SK-N-SH (cell line): ENCODE data around the gene C11orf58. TPM values are rescaled to one million over a fixed set of nuclear protein-coding genes. Genes with fewer than 3 reads are reported as not detected.

Source experiments
- CTCF ChIA-PET: fragments of 300-600, 350-600 bp; formaldehyde crosslinking; extraction: SDS; loops from one replicate; lab custom pipeline; 2021; lab: Yijun Ruan, JAX
- POLR2A ChIA-PET: fragments of 350-600 bp; sonication (Branson Sonifier 250); formaldehyde crosslinking; extraction: SDS; loops from one replicate; lab custom pipeline; 2020; ENCODE audit warnings: antibody characterized with exemption, inconsistent platforms; lab: Yijun Ruan, JAX
- DNase-seq: peaks from one replicate; pipeline ENCODE4 v3.0.0; 2012
- H2AFZ ChIP-seq: fragments of 200-600 bp; sonication (generic); 2 replicates; pipeline ENCODE4 v1.8.1; 2016; ENCODE audit warnings: antibody characterized with exemption, mild to moderate bottlenecking, low read depth
- H3F3A ChIP-seq: fragments of 200-600 bp; sonication (generic); replicated peaks from 2 replicates; pipeline ENCODE3; 2016; ENCODE audit warnings: antibody characterized with exemption, mild to moderate bottlenecking; ENCODE audit not compliant: insufficient read depth
- H3K27ac ChIP-seq, 2 experiments: fragments of 200-500 bp in 1 of 2; fragments of 200-600 bp in 1 of 2; sonication (Bioruptor generic) in 1 of 2; sonication (generic), shearing (Covaris generic) in 1 of 2; 2 replicates each; pipeline versions ENCODE4 v1.5.1 to v1.6.1; 2014 to 2016; ENCODE audit warnings: low read depth in 2 of 2, inconsistent platforms in 1 of 2, low read length in 1 of 2, mild to moderate bottlenecking in 1 of 2, mixed read lengths in 1 of 2
- H3K27me3 ChIP-seq: fragments of 200-600 bp; sonication (generic), shearing (Covaris generic); 2 replicates; pipeline ENCODE4 v1.6.1; 2016; ENCODE audit warnings: mixed run types; ENCODE audit not compliant: insufficient read depth
- H3K36me3 ChIP-seq, 2 experiments: fragments of 200-500 bp in 1 of 2; fragments of 200-600 bp in 1 of 2; sonication (Bioruptor generic) in 1 of 2; sonication (generic) in 1 of 2; replicated peaks in 1 of 2; 2 replicates each; pipeline versions ENCODE3 to v1.5.1; 2014 to 2016; ENCODE audit warnings: low read length in 1 of 2, mild to moderate bottlenecking in 1 of 2; ENCODE audit not compliant: insufficient read depth in 2 of 2, control insufficient read depth in 1 of 2
- H3K4me1 ChIP-seq, 2 experiments: fragments of 200-500 bp in 1 of 2; fragments of 200-600 bp in 1 of 2; sonication (Bioruptor generic) in 1 of 2; sonication (generic), shearing (Covaris generic) in 1 of 2; 2 replicates each; pipeline versions ENCODE4 v1.5.1 to v1.6.1; 2014 to 2016; ENCODE audit warnings: low read depth in 1 of 2, low read length in 1 of 2, mixed run types in 1 of 2; ENCODE audit not compliant: insufficient read depth in 2 of 2, control insufficient read depth in 1 of 2
- H3K4me2 ChIP-seq: fragments of 200-600 bp; sonication (generic), shearing (Covaris generic); 2 replicates; pipeline ENCODE4 v1.6.1; 2017; ENCODE audit warnings: mixed run types
- H3K4me3 ChIP-seq, 2 experiments: fragments of 200-500 bp in 1 of 2; fragments of 200-600 bp in 1 of 2; sonication (Bioruptor generic) in 1 of 2; sonication (generic), shearing (Covaris generic) in 1 of 2; 2 replicates each; pipeline versions ENCODE4 v1.5.1 to v1.8.1; 2014 to 2016; ENCODE audit warnings: low read depth in 2 of 2, inconsistent platforms in 1 of 2, low read length in 1 of 2, mild to moderate bottlenecking in 1 of 2, mixed read lengths in 1 of 2, moderate library complexity in 1 of 2
- H3K79me2 ChIP-seq: fragments of 200-600 bp; sonication (generic); 2 replicates; pipeline ENCODE4 v1.8.1; 2017; ENCODE audit warnings: mild to moderate bottlenecking; ENCODE audit not compliant: insufficient read depth
- H3K9ac ChIP-seq: fragments of 200-600 bp; sonication (generic); 2 replicates; pipeline ENCODE4 v1.6.1; 2017; ENCODE audit warnings: mixed run types
- H3K9me2 ChIP-seq: fragments of 200-600 bp; sonication (generic); 2 replicates; pipeline ENCODE4 v1.6.1; 2017; ENCODE audit warnings: mixed run types
- H3K9me3 ChIP-seq: fragments of 200-600 bp; sonication (generic); 2 replicates; pipeline ENCODE4 v1.6.1; 2017; ENCODE audit warnings: mixed run types, mild to moderate bottlenecking, moderate library complexity
- H4K20me1 ChIP-seq: fragments of 200-600 bp; sonication (generic); 2 replicates; pipeline ENCODE4 v1.6.1; 2017; ENCODE audit warnings: mild to moderate bottlenecking, mixed run types; ENCODE audit not compliant: insufficient read depth
- CHD2 ChIP-seq: fragments of 150-350 bp; IDR thresholded peaks from 2 replicates; pipeline ENCODE4 v1.6.1; 2018; ENCODE audit warnings: low read length; ENCODE audit not compliant: partially characterized antibody
- ELF1 ChIP-seq: IDR thresholded peaks from 2 replicates; pipeline ENCODE4 v1.4.0; 2012
- EP300 ChIP-seq, 2 experiments: IDR thresholded peaks; 2 replicates each; pipeline versions ENCODE4 v1.4.0 to v1.6.1; 2012; ENCODE audit warnings: borderline replicate concordance in 1 of 2, low read depth in 1 of 2, low read length in 1 of 2
- EZH2phosphoT487 ChIP-seq: fragments of 200-600 bp; sonication (generic); IDR thresholded peaks from 2 replicates; pipeline ENCODE4 v1.6.1; 2017; ENCODE audit warnings: low read depth, mixed run types, mild to moderate bottlenecking, antibody characterized with exemption, moderate library complexity, borderline replicate concordance
- FOSL2 ChIP-seq: IDR thresholded peaks from 2 replicates; pipeline ENCODE4 v1.4.0; 2012; ENCODE audit warnings: low read depth, mild to moderate bottlenecking, moderate library complexity, borderline replicate concordance
- FOXJ3 ChIP-seq: sonication (generic); formaldehyde crosslinking; IDR thresholded peaks from 2 replicates; pipeline ENCODE4 v1.5.1; 2020; ENCODE audit warnings: mild to moderate bottlenecking, missing genetic modification reagents
- FOXM1 ChIP-seq: IDR thresholded peaks from 2 replicates; pipeline ENCODE4 v1.4.0; 2012; ENCODE audit warnings: low read depth, mild to moderate bottlenecking
- GABPA ChIP-seq: IDR thresholded peaks from 2 replicates; pipeline ENCODE4 v1.4.0; 2012; ENCODE audit warnings: low read depth, mild to moderate bottlenecking
- GATA2 ChIP-seq: sonication (generic); formaldehyde crosslinking; IDR thresholded peaks from 2 replicates; pipeline ENCODE4 v1.5.0; 2020; ENCODE audit warnings: mild to moderate bottlenecking, missing genetic modification reagents
- JUND ChIP-seq: IDR thresholded peaks from 2 replicates; pipeline ENCODE4 v1.4.0; 2012
- MEF2A ChIP-seq: IDR thresholded peaks from 2 replicates; pipeline ENCODE4 v1.4.0; 2012; ENCODE audit warnings: low read depth, borderline replicate concordance
- MXI1 ChIP-seq: IDR thresholded peaks from 2 replicates; pipeline ENCODE4 v1.6.1; 2012; ENCODE audit warnings: mild to moderate bottlenecking, low read depth, low read length, improper control_type of control experiment
- NFIC ChIP-seq: IDR thresholded peaks from 2 replicates; pipeline ENCODE4 v1.4.0; 2012; ENCODE audit warnings: borderline replicate concordance
- RAD21 ChIP-seq: IDR thresholded peaks from 2 replicates; pipeline ENCODE4 v1.6.1; 2012; ENCODE audit warnings: mild to moderate bottlenecking, low read length
- RFX5 ChIP-seq: IDR thresholded peaks from 2 replicates; pipeline ENCODE4 v1.6.1; 2012; ENCODE audit warnings: mild to moderate bottlenecking, improper control_type of control experiment, low read length
- RXRA ChIP-seq: IDR thresholded peaks from 2 replicates; pipeline ENCODE4 v1.4.0; 2012; ENCODE audit warnings: low read depth, mild to moderate bottlenecking, borderline replicate concordance
- SMC3 ChIP-seq: IDR thresholded peaks from 2 replicates; pipeline ENCODE4 v1.6.1; 2012; ENCODE audit warnings: low read depth, low read length, improper control_type of control experiment
- WGBS: methylation state at CpG from one replicate; pipeline ENCODE4 v1.1.6; 2017; ENCODE audit warnings: low lambda C conversion rate; 5-methylcytosine and 5-hydroxymethylcytosine counted together
- polyA plus RNA-seq, 3 experiments: library from polyadenylated mRNA; depleted of rRNA; stranded (reverse); fragments of >200 nt; gene quantifications; 2 replicates each; pipeline ENCODE4 v1.2.3, GENCODE V29; 2012
- TF ChIP-seq, protein P1 (sequence below): IDR thresholded peaks from 2 replicates; pipeline ENCODE4 v1.4.0; 2012; ENCODE audit warnings: low read depth, borderline replicate concordance
- TF ChIP-seq, protein P2 (sequence below): IDR thresholded peaks from 2 replicates; pipeline ENCODE4; 2012
- TF ChIP-seq, protein P3 (sequence below): fragments of 150-350 bp; IDR thresholded peaks from 2 replicates; pipeline ENCODE4 v1.6.1; 2017; ENCODE audit warnings: antibody characterized with exemption, low read length, low read depth, borderline replicate concordance
- TF ChIP-seq, protein P4 (sequence below): IDR thresholded peaks from 2 replicates; pipeline ENCODE4 v1.6.1; 2012; ENCODE audit warnings: mild to moderate bottlenecking, low read depth, low read length, moderate library complexity

Gene C11orf58
- polyA plus RNA-seq, 1 of the 3 experiments (the other 2 are of a cell fraction), result 150 TPM

- no peak overlapping the region for H3K27ac ChIP-seq
- no peak overlapping the region for H3K9ac ChIP-seq
- TF ChIP-seq ELF1 (no peak), CHD2 (no peak), RXRA (no peak), FOXJ3 (CRISPR knock-in tag) (no peak), NFIC (no peak), GABPA (no peak), FOXM1 (no peak), RAD21 (no peak), GATA2 (CRISPR knock-in tag) (no peak), JUND (no peak), RFX5 (no peak), MXI1 (no peak), EP300 (IDR thresholded peaks at IDR 0.05; ENCODE audit: borderline replicate concordance in 1 of 2, low read depth in 1 of 2, low read length in 1 of 2) (no peak), SMC3 (no peak)
- TF ChIP-seq, protein P1, sequence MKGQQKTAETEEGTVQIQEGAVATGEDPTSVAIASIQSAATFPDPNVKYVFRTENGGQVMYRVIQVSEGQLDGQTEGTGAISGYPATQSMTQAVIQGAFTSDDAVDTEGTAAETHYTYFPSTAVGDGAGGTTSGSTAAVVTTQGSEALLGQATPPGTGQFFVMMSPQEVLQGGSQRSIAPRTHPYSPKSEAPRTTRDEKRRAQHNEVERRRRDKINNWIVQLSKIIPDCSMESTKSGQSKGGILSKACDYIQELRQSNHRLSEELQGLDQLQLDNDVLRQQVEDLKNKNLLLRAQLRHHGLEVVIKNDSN, result no peak
- TF ChIP-seq, protein P2, sequence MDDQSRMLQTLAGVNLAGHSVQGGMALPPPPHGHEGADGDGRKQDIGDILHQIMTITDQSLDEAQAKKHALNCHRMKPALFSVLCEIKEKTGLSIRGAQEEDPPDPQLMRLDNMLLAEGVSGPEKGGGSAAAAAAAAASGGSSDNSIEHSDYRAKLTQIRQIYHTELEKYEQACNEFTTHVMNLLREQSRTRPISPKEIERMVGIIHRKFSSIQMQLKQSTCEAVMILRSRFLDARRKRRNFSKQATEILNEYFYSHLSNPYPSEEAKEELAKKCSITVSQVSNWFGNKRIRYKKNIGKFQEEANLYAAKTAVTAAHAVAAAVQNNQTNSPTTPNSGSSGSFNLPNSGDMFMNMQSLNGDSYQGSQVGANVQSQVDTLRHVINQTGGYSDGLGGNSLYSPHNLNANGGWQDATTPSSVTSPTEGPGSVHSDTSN, result no peak
- TF ChIP-seq, protein P3, sequence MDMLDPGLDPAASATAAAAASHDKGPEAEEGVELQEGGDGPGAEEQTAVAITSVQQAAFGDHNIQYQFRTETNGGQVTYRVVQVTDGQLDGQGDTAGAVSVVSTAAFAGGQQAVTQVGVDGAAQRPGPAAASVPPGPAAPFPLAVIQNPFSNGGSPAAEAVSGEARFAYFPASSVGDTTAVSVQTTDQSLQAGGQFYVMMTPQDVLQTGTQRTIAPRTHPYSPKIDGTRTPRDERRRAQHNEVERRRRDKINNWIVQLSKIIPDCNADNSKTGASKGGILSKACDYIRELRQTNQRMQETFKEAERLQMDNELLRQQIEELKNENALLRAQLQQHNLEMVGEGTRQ, result no peak
- H2AFZ ChIP-seq, result no peak overlapping the region
- CTCF ChIA-PET, result interaction anchor here (0.9 to 6.3 kb wide), 13 partner anchors 8 to 279 kb away, joined by 3 to 46 read pairs (median 12); partner anchors contain the start of gene C11orf58
- no peaks in the 10 kb centered on the region for H3K36me3 ChIP-seq
- no peaks in the 10 kb centered on the region for H4K20me1 ChIP-seq
- H3K4me3 ChIP-seq, result no peak overlapping the region
- no peak overlapping the region for H3K4me2 ChIP-seq
- no peaks in the 10 kb centered on the region for H3K9me2 ChIP-seq
- peaks cover 5 to 6% of the 10 kb centered on the region in 2 experiments; a peak in 2 of 4 replicates for H3K4me1 ChIP-seq
- DNase-seq, result no peak
- H3K79me2 ChIP-seq, result no peaks in the 10 kb centered on the region
- POLR2A ChIA-PET, result no interaction called here
- 86% methylated on average over 2 of the region's 2 CpGs for WGBS
- H3F3A ChIP-seq, result peaks cover 13% of the 10 kb centered on the region
- H3K9me3 ChIP-seq, result no peaks in the 10 kb centered on the region
- no peaks in the 10 kb centered on the region for H3K27me3 ChIP-seq
These were observed 45.6 kb downstream of the C11orf58 start for GRCh38 chr11:16784097-16784496.

- peaks cover 5% of the 10 kb centered on the region in 2 experiments; a peak in 2 of 4 replicates for H3K4me1 ChIP-seq
- H3K9ac ChIP-seq, result no peak overlapping the region
- 91% methylated on average over 2 of the region's 2 CpGs for WGBS
- no peaks in the 10 kb centered on the region for H4K20me1 ChIP-seq
- no peak overlapping the region for H3K27ac ChIP-seq
- no peak for DNase-seq
- no peaks in the 10 kb centered on the region for H3K9me3 ChIP-seq
- no peaks in the 10 kb centered on the region for H3K79me2 ChIP-seq
- no peaks in the 10 kb centered on the region for H3K9me2 ChIP-seq
- H2AFZ ChIP-seq, result no peak overlapping the region
- peaks cover 13% of the 10 kb centered on the region for H3F3A ChIP-seq
- ChIA-PET CTCF (interaction anchor here (0.9 to 6.3 kb wide), 28 partner anchors 8 to 278 kb away, joined by 3 to 46 read pairs (median 6); partner anchors contain the start of gene C11orf58), POLR2A (no interaction called here)
- H3K36me3 ChIP-seq, result no peaks in the 10 kb centered on the region
- no peaks in the 10 kb centered on the region for H3K27me3 ChIP-seq
- H3K4me3 ChIP-seq, result no peak overlapping the region
- H3K4me2 ChIP-seq, result no peak overlapping the region
- TF ChIP-seq SMC3, result no peak
- no peak for TF ChIP-seq FOSL2
- TF ChIP-seq, protein P4, sequence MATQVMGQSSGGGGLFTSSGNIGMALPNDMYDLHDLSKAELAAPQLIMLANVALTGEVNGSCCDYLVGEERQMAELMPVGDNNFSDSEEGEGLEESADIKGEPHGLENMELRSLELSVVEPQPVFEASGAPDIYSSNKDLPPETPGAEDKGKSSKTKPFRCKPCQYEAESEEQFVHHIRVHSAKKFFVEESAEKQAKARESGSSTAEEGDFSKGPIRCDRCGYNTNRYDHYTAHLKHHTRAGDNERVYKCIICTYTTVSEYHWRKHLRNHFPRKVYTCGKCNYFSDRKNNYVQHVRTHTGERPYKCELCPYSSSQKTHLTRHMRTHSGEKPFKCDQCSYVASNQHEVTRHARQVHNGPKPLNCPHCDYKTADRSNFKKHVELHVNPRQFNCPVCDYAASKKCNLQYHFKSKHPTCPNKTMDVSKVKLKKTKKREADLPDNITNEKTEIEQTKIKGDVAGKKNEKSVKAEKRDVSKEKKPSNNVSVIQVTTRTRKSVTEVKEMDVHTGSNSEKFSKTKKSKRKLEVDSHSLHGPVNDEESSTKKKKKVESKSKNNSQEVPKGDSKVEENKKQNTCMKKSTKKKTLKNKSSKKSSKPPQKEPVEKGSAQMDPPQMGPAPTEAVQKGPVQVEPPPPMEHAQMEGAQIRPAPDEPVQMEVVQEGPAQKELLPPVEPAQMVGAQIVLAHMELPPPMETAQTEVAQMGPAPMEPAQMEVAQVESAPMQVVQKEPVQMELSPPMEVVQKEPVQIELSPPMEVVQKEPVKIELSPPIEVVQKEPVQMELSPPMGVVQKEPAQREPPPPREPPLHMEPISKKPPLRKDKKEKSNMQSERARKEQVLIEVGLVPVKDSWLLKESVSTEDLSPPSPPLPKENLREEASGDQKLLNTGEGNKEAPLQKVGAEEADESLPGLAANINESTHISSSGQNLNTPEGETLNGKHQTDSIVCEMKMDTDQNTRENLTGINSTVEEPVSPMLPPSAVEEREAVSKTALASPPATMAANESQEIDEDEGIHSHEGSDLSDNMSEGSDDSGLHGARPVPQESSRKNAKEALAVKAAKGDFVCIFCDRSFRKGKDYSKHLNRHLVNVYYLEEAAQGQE, result no peak
- no peak for TF ChIP-seq CHD2
- TF ChIP-seq EZH2phosphoT487, result no peak
- TF ChIP-seq FOXM1, result no peak
- TF ChIP-seq, protein P2, result no peak
- TF ChIP-seq MEF2A, result no peak
These were observed 46.2 kb downstream of the C11orf58 start for GRCh38 chr11:16784666-16785065.
